Prostate gland (tissue), 2 donors: ENCODE measurements around the gene GRIK2.

ENCODE experiments used
- CTCF ChIP-seq, 4 experiments: fragments of 200-600 bp in 2 of 4; fragments of 450-650 bp in 2 of 4; sonication (generic) in 2 of 4; IDR thresholded peaks; 1 replicate in 3 of 4; 2 replicates in 1 of 4; pipeline ENCODE4 v1.5.1; 2016 to 2019; ENCODE audit warnings: antibody characterized with exemption in 4 of 4, mild to moderate bottlenecking in 2 of 4, moderate library complexity in 2 of 4
- POLR2A ChIP-seq: fragments of 450-650 bp; IDR thresholded peaks from one replicate; pipeline ENCODE4 v1.6.1; 2016; ENCODE audit warnings: antibody characterized with exemption, mild to moderate bottlenecking
- POLR2AphosphoS5 ChIP-seq: sonication (generic); formaldehyde crosslinking; IDR thresholded peaks from one replicate; pipeline ENCODE4 v1.6.1; 2017; ENCODE audit warnings: antibody characterized with exemption

- TF ChIP-seq CTCF (IDR thresholded peaks at IDR 0.05) (no peak), POLR2A (no peak), POLR2AphosphoS5 (no peak)
Observed at GRCh38 chr6:101433141-101433540, 39.6 kb downstream of the GRIK2 start.
